Measurements from ENCODE around the gene IGLL1. TPM values are rescaled to one million over a fixed set of nuclear protein-coding genes. Genes with fewer than 3 reads are reported as not detected.
"Not testable (repeated sequence)": the region's sequence is repeated elsewhere in the genome, so short reads cannot be mapped to it uniquely, and the experiment has no call there.

Gene IGLL1
- total RNA-seq, 1 experiment from 2014 or later = not detected

DNA sequence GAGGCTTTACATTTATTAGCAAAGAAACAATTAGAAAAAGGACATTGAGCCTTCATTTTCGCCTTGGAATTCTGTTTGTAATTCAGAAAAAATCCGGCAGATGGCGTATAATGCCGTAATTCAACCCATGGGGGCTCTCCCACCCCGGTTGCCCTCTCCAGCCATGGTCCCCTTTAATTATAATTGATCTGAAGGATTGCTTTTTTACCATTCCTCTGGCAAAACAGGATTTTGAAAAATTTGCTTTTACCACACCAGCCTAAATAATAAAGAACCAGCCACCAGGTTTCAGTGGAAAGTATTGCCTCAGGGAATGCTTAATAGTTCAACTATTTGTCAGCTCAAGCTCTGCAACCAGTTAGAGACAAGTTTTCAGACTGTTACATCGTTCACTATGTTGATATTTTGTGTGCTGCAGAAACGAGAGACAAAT is 38.2 kb downstream of the IGLL1 start:
- not testable (repeated sequence) for DNase-seq (ENCODE audit: low read depth)

DNA sequence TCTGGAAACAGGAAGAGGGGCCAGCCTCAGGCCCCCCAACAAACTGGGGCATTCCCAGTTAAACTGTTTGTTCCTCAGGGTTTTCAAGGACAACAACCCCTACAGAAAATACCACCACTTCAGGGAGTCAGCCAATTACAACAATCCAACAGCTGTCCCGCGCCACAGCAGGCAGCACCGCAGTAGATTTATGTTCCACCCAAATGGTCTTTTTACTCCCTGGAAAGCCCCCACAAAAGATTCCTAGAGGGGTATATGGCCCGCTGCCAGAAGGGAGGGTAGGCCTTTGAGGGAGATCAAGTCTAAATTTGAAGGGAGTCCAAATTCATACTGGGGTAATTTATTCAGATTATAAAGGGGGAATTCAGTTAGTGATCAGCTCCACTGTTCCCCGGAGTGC is 39.3 kb downstream of the IGLL1 start:
- DNase-seq (ENCODE audit: low read depth) = not testable (repeated sequence)

DNA sequence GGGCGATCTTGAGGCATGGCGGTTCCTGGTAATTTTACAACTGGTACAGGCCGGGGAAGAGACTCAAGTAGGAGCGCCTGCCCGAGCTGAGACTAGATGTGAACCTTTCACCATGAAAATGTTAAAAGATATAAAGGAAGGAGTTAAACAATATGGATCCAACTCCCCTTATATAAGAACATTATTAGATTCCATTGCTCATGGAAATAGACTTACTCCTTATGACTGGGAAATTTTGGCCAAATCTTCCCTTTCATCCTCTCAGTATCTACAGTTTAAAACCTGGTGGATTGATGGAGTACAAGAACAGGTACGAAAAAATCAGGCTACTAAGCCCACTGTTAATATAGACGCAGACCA is 40.3 kb downstream of the IGLL1 start:
- DNase-seq (ENCODE audit: low read depth) = not testable (repeated sequence)

DNA sequence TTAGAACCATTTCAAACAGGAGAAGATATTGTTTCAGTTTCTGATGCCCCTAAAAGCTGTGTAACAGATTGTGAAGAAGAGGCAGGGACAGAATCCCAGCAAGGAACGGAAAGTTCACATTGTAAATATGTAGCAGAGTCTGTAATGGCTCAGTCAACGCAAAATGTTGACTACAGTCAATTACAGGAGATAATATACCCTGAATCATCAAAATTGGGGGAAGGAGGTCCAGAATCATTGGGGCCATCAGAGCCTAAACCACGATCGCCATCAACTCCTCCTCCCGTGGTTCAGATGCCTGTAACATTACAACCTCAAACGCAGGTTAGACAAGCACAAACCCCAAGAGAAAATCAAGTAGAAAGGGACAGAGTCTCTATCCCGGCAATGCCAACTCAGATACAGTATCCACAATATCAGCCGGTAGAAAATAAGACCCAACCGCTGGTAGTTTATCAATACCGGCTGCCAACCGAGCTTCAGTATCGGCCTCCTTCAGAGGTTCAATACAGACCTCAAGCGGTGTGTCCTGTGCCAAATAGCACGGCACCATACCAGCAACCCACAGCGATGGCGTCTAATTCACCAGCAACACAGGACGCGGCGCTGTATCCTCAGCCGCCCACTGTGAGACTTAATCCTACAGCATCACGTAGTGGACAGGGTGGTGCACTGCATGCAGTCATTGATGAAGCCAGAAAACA is 40.8 kb downstream of the IGLL1 start:
- DNase-seq (ENCODE audit: low read depth) = peak; percentile 70

DNA sequence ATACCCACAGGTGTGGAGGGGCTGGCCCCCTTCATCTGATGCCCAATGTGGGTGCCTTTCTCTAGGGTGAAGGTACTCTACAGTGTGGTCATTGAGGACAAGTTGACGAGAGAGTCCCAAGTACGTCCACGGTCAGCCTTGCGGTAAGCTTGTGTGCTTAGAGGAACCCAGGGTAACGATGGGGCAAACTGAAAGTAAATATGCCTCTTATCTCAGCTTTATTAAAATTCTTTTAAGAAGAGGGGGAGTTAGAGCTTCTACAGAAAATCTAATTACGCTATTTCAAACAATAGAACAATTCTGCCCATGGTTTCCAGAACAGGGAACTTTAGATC is 41.4 kb downstream of the IGLL1 start:
- DNase-seq (ENCODE audit: low read depth) = not testable (repeated sequence)

DNA sequence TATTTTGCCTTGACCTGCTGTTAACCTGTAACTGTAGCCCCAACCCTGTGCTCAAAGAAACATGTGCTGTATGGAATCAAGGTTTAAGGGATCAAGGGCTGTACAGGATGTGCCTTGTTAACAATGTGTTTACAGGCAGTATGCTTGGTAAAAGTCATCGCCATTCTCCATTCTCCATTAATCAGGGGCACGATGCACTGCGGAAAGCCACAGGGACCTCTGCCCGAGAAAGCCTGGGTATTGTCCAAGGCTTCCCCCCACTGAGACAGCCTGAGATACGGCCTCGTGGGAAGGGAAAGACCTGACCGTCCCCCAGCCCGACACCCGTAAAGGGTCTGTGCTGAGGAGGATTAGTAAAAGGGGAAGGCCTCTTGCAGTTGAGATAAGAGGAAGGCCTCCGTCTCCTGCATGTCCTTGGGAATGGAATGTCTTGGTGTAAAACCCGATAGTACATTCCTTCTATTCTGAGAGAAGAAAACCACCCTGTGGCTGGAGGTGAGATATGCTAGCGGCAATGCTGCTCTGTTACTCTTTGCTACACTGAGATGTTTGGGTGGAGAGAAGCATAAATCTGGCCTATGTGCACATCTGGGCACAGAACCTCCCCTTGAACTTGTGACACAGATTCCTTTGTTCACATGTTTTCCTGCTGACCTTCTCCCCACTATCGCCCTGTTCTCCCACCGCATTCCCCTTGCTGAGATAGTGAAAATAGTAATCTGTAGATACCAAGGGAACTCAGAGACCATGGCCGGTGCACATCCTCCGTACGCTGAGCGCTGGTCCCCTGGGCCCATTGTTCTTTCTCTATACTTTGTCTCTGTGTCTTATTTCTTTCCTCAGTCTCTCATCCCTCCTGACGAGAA is 42.0 kb downstream of the IGLL1 start:
- DNase-seq (ENCODE audit: low read depth) = not testable (repeated sequence)

DNA sequence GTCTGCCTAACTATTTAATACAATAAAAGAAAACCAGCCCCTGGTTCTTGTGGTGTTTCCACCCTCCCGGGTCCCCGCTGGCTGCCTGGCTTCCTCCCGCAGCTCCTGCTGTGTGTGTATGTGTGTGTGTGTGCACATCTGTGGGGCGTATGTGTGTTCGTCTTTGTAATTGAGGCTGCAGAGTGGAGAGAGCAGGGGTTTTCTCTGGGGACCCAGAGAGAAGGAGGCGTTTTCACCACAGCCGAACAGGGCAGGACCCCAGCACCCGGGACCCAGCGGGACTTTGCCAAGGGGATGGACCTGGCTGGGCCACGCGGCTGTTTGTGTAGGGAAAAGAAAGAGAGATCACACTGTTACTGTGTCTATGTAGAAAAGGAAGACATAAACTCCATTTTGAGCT is 42.7 kb downstream of the IGLL1 start:
- no peak for DNase-seq (ENCODE audit: low read depth)

DNA sequence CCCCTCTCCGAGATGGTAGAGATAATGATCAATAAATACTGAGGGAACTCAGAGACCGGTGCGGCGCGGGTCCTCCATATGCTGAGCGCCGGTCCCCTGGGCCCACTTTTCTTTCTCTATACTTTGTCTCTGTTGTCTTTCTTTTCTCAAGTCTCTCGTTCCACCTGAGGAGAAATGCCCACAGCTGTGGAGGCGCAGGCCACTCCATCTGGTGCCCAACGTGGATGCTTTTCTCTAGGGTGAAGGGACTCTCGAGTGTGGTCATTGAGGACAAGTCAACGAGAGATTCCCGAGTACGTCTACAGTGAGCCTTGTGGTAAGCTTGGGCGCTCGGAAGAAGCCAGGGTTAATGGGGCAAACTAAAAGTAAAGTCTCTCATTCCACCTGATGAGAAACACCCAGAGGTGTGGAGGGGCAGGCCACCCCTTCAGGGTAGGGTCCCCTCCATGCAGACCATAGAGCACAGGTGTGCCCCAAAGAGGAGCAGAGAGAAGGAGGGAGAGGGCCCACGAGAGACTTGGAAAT is 43.2 kb downstream of the IGLL1 start:
- DNase-seq (ENCODE audit: low read depth) = no peak

DNA sequence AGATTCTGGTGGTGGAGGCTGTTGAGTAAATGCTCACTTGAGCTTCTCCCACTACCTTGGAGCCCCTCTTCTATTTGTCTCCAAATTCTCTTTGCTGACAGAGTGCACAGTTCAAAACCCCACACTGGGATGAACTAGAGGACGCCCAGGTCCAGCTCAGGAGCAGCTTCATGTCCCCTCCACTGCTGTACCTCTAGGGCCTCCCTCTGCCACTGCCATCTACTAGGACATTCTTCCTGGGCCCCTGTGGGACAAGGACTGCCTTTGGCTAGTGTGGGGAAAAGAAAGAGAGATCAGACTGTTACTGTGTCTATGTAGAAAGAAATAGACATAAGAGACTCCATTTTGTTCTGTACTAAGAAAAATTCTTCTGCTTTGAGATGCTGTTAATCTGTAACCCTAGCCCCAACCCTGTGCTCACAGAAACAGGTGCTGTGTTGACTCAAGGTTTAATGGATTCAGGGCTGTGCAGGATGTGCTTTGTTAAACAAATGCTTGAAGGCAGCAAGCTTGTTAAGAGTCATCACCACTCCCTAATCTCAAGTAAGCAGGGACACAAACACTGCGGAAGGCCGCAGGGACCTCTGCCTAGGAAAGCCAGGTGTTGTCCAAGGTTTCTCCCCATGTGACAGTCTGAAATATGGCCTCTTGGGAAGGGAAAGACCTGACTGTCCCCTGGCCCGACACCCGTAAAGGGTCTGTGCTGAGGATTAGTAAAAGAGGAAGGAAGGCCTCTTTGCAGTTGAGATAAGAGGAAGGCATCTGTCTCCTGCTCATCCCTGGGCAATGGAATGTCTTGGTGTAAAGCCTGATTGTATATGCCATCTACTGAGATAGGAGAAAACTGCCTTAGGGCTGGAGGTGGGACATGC is 44.1 kb downstream of the IGLL1 start:
- DNase-seq (ENCODE audit: low read depth) = not testable (repeated sequence)

DNA sequence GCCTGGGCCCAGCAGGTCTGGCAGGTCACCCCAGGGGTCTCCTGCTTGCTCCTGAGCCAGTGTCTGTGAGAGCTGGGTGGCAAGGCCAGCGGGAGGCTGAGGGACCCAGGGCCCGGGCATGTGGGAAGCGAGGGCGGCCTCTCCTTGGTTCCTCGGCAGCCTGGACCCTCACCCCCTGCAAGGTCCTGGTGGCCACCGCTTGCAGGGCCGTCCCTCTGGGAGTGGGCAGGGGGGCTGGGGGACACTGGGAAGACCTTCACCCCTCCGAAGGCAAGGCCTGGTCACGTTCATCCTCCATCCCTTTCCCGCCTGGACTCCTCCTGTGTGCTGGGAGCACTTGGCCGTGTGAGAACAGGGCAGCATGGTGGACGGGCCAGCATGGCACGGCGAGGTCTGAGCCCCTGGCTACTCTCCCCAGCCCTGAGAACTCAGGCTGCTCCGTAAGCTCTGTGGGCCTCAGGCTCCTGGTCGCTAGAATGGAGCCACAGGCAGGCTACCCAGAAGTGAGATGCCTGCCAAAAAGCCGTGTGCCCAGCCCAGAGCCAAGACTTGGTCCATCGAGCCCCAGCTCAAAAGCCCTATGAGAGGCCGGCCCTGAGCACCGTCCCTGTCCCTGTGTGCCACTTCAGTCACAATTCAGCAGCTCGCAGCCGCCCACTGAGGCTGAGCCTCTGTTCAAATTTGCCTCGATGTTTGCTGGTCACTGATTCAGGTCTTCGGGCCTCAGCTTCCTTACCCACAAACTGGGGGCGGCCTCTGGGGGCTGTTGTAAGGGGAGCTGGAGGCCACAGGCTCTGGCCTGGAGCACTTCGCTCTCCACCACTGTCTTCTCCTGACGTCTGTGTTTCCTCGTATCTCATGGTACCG is 45.0 kb downstream of the IGLL1 start:
- no peak for DNase-seq (ENCODE audit: low read depth)

DNA sequence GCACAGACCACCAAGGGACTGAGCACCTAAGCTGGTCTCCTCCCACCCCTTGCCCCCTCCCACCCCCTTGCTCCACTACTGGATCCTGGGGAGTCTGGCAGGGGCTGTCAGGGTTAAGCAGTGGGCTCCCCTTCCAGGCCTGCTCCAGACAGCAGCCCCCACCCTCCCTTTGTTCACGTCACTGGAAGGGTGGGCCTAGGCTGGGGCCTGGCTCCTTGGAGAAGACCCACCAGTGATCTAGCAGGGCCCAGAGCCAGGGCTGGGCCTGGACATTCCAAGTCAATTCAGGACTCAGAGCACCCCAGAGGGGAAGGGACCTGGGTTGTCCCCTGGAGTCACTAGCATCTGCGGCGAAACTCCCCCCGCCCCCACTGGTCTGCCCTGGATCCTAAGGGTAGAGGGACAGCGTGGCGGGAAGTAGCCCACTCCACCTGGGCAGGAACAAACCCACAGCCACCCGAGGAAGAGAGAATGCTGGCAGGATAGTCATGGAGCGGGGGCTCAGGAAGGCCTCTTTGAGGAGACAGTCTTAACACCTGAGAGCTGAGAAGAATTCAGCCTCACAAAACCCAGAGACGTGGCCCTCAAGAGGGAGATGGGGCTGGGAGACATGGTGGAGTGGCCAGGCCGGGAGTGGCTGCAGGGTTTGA is 45.8 kb downstream of the IGLL1 start:
- no peak for DNase-seq (ENCODE audit: low read depth)

DNA sequence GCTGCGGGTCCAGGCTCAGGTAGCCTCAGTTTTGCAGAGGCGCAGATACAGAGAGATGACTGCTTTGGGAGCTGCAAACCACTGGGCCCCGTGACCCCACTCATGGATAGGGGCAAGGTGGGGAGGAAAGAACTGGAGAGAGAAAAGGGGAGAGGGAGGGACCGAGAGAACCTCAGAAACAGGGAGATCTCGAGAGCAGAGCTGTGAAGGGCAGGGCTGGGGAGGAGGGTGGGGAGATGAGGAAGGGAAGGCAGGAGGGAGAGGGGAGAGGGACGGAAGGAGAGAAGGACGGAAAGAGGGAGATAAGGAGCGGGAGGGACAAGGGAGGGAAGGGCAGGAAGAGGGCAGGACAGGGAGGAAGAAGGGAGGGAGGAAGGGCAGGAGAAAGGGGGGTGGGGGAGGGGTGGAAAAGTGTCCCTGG is 46.3 kb downstream of the IGLL1 start:
- no peak for DNase-seq (ENCODE audit: low read depth)

DNA sequence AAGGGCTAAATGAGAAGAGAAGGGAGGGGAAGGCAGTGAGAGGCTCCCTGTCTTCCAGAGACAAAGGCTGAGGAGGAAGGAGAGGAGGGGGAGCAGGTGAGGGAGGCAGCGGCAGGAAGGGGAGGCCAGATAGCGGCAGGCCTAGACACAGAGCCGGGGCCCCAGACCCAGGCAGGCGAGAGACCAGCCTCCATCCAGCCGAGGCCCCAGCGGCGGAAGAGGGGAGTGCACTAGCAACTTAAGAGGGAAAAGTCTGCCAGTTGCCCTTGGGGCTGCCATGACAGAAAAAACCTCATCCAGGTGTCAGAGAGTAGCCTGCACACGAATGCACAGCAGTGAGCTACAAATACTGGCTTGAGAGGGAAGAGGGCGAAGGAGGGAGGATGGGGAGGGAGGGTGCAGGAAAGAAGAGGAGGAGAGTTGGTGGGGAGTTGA is 46.7 kb downstream of the IGLL1 start:
- DNase-seq (ENCODE audit: low read depth) = no peak

DNA sequence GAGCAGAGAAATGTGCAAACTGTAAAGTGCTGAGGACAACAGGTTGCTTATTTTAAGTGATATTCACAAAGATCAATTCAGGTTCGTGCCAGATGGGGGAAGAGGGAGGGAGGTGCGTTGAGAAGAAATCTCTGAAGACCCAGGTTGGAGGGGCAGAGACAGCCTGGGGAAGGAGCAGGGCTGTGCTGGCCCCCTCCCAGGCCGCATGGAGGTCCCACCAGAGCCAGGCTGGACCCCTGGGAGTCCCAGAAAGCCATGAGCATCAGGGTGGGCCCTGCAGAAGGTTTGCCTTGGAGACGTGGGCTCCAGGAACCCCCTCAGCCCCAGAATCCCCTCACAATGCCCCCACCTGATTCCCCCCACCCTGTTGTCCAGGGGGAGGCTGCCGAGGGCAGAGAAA is 47.4 kb downstream of the IGLL1 start:
- DNase-seq (ENCODE audit: low read depth) = no peak

DNA sequence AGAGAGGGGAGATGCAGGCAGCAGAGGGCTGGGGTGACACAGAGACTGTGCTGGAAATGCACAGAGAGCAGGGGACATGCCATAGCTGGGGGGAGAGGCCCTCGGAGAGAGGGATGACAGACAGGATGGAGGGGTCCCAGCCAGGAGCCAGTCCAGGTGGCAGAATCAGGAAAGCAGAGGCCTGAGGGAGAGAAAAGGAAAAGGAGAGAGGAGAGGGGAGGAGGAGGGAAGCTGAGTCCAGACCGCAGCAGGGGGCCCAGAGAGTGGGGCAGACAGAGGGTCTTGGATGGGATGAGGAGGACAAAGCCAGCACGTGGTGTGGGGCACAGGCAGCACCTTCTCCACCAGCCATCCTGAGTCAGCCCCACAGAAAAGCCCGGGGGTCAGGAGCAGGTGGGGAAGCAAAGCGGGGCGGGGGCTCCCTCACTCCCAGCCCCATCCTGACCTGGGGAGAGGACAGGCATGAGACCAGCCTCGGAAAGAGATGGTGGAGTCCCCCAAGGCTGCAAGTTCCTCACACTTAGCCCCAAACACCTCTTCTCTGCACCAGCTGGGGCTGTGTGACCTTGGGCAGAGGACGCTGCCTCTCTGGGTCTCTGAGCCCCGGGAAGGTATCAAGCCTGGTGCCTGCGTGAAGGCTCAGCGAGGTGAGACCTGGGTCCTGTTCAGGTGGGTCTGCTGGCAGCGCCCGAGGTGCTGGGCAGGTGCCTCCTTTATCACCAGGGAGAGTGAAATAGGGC is 48.0 kb downstream of the IGLL1 start:
- DNase-seq (ENCODE audit: low read depth) = no peak

DNA sequence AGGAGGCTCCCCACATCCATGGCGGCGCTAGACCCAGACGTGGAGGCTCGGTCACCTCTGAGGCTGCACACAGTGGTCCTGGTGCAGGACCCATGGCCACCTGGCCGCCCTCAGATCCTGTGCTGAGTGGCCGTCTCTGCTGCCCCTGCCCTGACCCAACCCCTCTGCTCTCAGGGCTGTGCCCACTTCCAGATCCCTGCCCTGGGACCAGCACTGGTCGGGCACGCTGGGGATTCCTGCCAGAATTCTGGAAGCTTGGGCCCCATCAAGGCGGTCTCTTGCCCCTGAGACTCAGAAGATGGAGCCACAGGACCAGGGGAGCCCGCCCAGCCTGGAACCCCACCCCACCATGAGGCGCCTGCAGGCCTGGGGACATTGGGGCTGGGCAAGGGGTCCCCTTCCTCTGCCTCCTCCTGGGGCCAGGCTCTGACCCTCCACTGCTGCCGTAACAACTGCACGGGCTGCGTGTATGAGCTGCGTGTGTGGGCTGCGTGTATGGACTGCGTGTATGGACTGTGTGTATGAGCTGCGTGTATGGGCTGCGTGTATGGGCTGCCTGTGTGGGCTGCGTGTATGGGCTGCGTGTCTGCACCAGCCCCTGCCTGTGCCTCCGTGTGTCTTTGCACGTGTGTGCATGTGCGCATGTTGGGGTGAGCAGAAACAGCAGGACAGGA is 48.7 kb downstream of the IGLL1 start:
- no peak for DNase-seq (ENCODE audit: low read depth)

DNA sequence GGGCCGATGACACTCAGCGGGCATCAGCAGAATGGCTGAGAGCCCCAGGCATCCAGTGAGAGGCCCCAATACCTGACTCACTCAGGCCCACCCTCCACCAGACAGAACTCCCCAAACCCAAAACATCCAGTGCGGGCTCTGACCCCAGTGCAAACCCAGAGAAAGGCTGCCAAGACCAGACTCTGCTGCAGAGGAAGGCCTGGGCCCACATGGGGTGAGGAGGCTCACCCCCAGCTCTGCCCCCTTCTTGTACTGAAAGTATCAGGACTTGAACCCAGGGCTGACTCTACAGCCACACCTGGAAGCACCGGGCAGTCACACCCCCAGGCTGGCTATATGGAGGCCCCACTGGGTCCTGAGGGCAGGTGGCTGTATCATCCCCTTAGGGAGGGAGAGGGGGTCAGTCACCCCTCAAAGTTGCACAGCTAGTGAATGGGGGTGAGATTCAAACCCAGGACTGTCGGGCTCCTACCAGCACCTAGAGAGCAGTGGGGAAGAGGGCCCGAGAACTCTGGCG is 49.3 kb downstream of the IGLL1 start:
- DNase-seq (ENCODE audit: low read depth) = no peak

DNA sequence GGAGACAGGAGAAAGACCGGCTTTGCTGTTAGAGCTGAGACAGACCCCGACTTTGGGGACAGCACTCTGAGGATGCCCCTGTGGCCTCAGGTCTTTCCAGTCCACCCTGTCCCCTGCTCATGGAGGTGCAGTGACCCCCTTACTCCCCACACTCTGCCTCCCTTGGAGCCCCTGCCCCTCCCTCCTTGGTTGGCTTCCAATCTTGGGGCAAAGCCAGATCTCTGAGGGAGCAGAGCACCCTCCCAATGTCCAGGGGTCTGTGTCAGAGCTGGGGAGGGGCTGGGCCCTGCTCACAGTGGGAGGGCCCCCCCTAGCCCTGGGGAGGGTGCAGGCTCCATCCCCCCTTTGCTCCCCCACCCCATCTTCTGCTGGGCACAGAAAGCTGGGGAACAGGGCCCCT is 50.0 kb downstream of the IGLL1 start:
- no peak for DNase-seq (ENCODE audit: low read depth)
